ENCODE results near the gene FREY1. TPM values are rescaled to one million over a fixed set of nuclear protein-coding genes. Genes with fewer than 3 reads are reported as not detected.

FREY1 gene
- total and polyA plus RNA-seq, 2 of the 4 experiments (the other 2 are of a cell fraction) = 0.21 TPM; not detected in 1

- peak overlapping the region; percentile 79 for H3K4me3 ChIP-seq (ENCODE audit: insufficient read depth, low read depth, low read length)
- no peak for TF ChIP-seq NFE2L2 (IDR thresholded peaks at IDR 0.05; ENCODE audit: low read depth, low read length)
- no peak for TF ChIP-seq MAFK (IDR thresholded peaks at IDR 0.05; ENCODE audit: low read depth, low read length)
- no peak for TF ChIP-seq USF2 (IDR thresholded peaks at IDR 0.05; ENCODE audit: low read depth, low read length)
- no peak for TF ChIP-seq ELK1 (IDR thresholded peaks at IDR 0.05; ENCODE audit: borderline replicate concordance, low read depth, low read length)
- H3K27ac ChIP-seq (ENCODE audit: insufficient read depth, low read length) = peak overlapping the region; percentile 85
- H4K91ac ChIP-seq (ENCODE audit: insufficient read depth, low read depth, low read length) = peak overlapping the region; percentile 64
- no peaks in the 10 kb centered on the region for H3K4me1 ChIP-seq (ENCODE audit: control insufficient read depth, insufficient read depth, low read length)
- no peak for DNase-seq
- peak overlapping the region; percentile 59 for H4K5ac ChIP-seq (ENCODE audit: low read depth, low read length)
- peaks cover 18 to 32% of the 10 kb centered on the region in 2 experiments for H3K79me1 ChIP-seq (ENCODE audit: low read depth in 1 of 2, low read length in 2 of 2)
- 0 out of 2 replicates have a peak, but pooled peaks cover 8% of the 10 kb centered on the region for H3K9me1 ChIP-seq (ENCODE audit: insufficient read depth, low read length)
- intact Hi-C loops (cut with micrococcal nuclease) = no loop called here
- H3K9ac ChIP-seq (ENCODE audit: low read depth, low read length) = peak overlapping the region; percentile 95
- H3K36me3 ChIP-seq (ENCODE audit: control insufficient read depth, insufficient read depth, low read length) = peaks cover 20% of the 10 kb centered on the region
- CTCF ChIA-PET = interaction anchor here (1.0 kb wide), 1 partner anchor 44 kb away, joined by 3 read pairs; no protein-coding TSS in a partner anchor
- H3K27me3 ChIP-seq (ENCODE audit: control insufficient read depth, insufficient read depth, low read length) = peaks cover 12% of the 10 kb centered on the region; the same call in 1 of the 2 replicates
- BruUV-seq (replicated peaks) = TSS peak; percentile 58
- dilution Hi-C loops (cut with HindIII; ENCODE audit: low sequenced_read_pairs, unreplicated experiment) = no loop called here
- peak overlapping the region; percentile 98 for H3K4me2 ChIP-seq (ENCODE audit: low read depth, low read length)
- peak overlapping the region; percentile 85 for H3K56ac ChIP-seq (ENCODE audit: extremely low read depth, insufficient read depth, low read length)
- no peak overlapping the region for H2BK20ac ChIP-seq (ENCODE audit: low read depth, low read length)
- peaks cover 7% of the 10 kb centered on the region; the same call in 1 of the 2 replicates for H4K20me1 ChIP-seq (ENCODE audit: insufficient read depth, low read length)
- POLR2A ChIA-PET (ENCODE audit: unreplicated experiment) = no interaction called here
- H4K8ac ChIP-seq (ENCODE audit: low read depth in 2 of 2, low read length in 2 of 2) = peak overlapping the region; percentile 46 to 94; a peak in 3 of 4 replicates
- 0 out of 2 replicates have a peak overlapping the region, but pooled peaks have one; percentile 17 for H2BK120ac ChIP-seq (ENCODE audit: low read depth, low read length)
- H2AK5ac ChIP-seq (ENCODE audit: low read depth, low read length) = peak overlapping the region; percentile 87
- no peak overlapping the region for H3K18ac ChIP-seq (ENCODE audit: low read depth, low read length)
- peak overlapping the region; percentile 78; the same call in 1 of the 2 replicates for H3K23ac ChIP-seq (ENCODE audit: low read depth, low read length)
- in situ Hi-C loops (cut with MboI; ENCODE audit: low sequenced_read_pairs) = no loop called here
- H2BK15ac ChIP-seq (ENCODE audit: low read depth, low read length) = no peak overlapping the region
- H3K9me3 ChIP-seq (ENCODE audit: control insufficient read depth, insufficient read depth, low read length) = no peaks in the 10 kb centered on the region
- no CpG with 5 or more reads among the region's 16 CpGs for WGBS, 2 experiments (ENCODE audit: extremely low coverage in 2 of 2, insufficient read length in 1 of 2)
- H2BK5ac ChIP-seq (ENCODE audit: low read depth, low read length, poor library complexity, severe bottlenecking) = peak overlapping the region; percentile 51
- peak overlapping the region; percentile 88 for H3K4ac ChIP-seq (ENCODE audit: low read depth, low read length)
- H2AK9ac ChIP-seq (replicated peaks; ENCODE audit: low read depth, low read length, poor library complexity) = peak overlapping the region; percentile 99
- H2AFZ ChIP-seq (replicated peaks; ENCODE audit: low read length, poor library complexity) = peak overlapping the region; percentile 96
- no peak for ATAC-seq (ENCODE audit: low read depth)
- H3K14ac ChIP-seq (replicated peaks; ENCODE audit: low read depth, low read length) = peak overlapping the region; percentile 91
These were observed 10.2 kb upstream of the FREY1 start for GRCh38 chr11:45917286-45917622.
